Neutrophil (primary cell): Measurements from ENCODE around the gene OAF.

Experiments
- H3K27ac ChIP-seq: fragments of 200-600 bp; sonication (generic); 2 replicates; pipeline ENCODE4 v1.5.1; 2016; ENCODE audit warnings: mild to moderate bottlenecking, moderate library complexity
- H3K27me3 ChIP-seq: fragments of 200-600 bp; sonication (generic); 2 replicates; pipeline ENCODE4 v1.6.0; 2016; ENCODE audit warnings: mild to moderate bottlenecking
- H3K36me3 ChIP-seq: fragments of 200-600 bp; sonication (generic); 2 replicates; pipeline ENCODE4 v1.5.1; 2017
- H3K4me1 ChIP-seq, 2 experiments: fragments of 200-600 bp in 1 of 2; sonication (generic) in 1 of 2; 1 replicate in 1 of 2; 2 replicates in 1 of 2; pipeline versions ENCODE4 v1.5.1 to v1.6.1; 2013 to 2016; ENCODE audit warnings: low read depth in 1 of 2, low read length in 1 of 2, mild to moderate bottlenecking in 1 of 2, moderate library complexity in 1 of 2; ENCODE audit not compliant: control insufficient read depth in 1 of 2, insufficient read depth in 1 of 2
- H3K4me3 ChIP-seq, 2 experiments: fragments of 200-600 bp in 1 of 2; sonication (generic) in 1 of 2; 1 replicate in 1 of 2; 2 replicates in 1 of 2; pipeline ENCODE4 v1.5.1; 2013 to 2016; ENCODE audit warnings: low read depth in 1 of 2, low read length in 1 of 2, mild to moderate bottlenecking in 1 of 2, moderate library complexity in 1 of 2
- H3K9me3 ChIP-seq: fragments of 200-600 bp; sonication (generic); 2 replicates; pipeline ENCODE4 v1.5.1; 2016
- TF ChIP-seq, protein P1 (sequence below): fragments of 200-600 bp; sonication (generic); IDR thresholded peaks from 2 replicates; pipeline ENCODE4 v1.5.1; 2016; ENCODE audit warnings: antibody characterized with exemption

OAF gene

DNA sequence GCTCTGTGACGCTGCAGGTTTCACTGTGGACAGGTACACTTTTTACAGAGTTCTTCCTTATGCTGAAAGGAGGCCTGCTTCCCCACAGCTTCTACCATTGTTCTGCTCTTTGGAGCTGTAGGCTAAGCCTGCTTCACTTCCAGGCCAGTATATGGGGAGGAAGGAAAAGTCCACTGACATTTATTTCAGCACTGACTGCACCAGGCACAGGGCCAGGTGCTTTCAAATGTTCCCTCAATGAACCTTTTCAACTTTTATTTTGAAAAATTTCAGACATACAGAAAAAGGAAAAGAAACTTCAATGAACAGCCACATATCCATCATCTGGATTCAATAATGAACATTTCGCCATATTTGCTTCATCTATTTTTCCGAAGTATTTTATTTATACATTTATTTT is 51.1 kb downstream of the OAF start:
- TF ChIP-seq, protein P1, sequence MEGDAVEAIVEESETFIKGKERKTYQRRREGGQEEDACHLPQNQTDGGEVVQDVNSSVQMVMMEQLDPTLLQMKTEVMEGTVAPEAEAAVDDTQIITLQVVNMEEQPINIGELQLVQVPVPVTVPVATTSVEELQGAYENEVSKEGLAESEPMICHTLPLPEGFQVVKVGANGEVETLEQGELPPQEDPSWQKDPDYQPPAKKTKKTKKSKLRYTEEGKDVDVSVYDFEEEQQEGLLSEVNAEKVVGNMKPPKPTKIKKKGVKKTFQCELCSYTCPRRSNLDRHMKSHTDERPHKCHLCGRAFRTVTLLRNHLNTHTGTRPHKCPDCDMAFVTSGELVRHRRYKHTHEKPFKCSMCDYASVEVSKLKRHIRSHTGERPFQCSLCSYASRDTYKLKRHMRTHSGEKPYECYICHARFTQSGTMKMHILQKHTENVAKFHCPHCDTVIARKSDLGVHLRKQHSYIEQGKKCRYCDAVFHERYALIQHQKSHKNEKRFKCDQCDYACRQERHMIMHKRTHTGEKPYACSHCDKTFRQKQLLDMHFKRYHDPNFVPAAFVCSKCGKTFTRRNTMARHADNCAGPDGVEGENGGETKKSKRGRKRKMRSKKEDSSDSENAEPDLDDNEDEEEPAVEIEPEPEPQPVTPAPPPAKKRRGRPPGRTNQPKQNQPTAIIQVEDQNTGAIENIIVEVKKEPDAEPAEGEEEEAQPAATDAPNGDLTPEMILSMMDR: no peak

DNA sequence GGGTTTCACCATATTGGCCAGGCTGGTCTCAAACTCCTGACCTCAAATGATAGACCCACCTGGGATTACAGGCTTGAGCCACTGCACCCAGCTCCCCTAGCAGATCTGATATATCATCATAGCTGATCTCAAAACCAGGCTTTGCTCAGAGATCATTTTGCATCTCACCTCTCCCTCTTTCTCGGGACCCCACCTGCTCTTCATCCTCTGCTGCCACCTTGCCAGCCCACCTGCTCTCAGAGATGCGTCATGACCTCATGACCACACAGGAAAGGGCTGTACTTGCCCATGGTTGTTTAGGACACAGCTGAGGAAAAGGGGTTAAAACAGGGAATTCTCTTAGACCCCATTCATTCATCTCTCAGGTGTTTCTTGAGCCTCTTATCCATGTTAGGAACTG is 56.5 kb downstream of the OAF start:
- Histone ChIP-seq H3K4me1 (no peaks in the 10 kb centered on the region), H3K9me3 (no peaks in the 10 kb centered on the region), H3K27me3 (peaks cover 63% of the 10 kb centered on the region), H3K4me3 (no peak overlapping the region), H3K27ac (no peak overlapping the region), H3K36me3 (no peaks in the 10 kb centered on the region)
- TF ChIP-seq, protein P1: no peak

More for the DNA sequence above, 51.1 kb downstream of the OAF start:
- H3K27ac ChIP-seq: no peak overlapping the region
- H3K4me3 ChIP-seq: no peak overlapping the region
- H3K9me3 ChIP-seq: no peaks in the 10 kb centered on the region
- peaks cover 65% of the 10 kb centered on the region for H3K27me3 ChIP-seq
- H3K4me1 ChIP-seq: no peaks in the 10 kb centered on the region
- H3K36me3 ChIP-seq: no peaks in the 10 kb centered on the region

DNA sequence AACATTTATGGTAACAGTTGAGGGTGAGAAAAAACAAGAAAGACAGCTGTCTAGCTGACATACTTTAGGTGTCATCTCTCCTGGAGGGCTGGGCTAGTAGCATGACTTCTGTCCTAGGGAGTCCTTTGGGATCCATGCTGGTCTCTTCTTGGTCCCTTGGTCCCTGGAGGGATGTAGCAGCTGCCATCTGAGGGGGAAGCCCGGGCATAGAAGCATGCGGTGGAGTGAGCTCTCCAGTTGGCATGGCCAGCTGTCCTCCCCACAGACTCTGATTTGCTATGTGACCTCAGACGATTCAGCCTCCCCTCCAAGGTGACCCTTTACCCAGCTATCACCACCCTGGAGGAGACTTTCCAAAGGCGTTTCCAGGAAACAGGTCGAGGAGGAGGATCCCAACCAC is 57.9 kb downstream of the OAF start:
- Histone ChIP-seq H3K4me1 (no peaks in the 10 kb centered on the region), H3K27me3 (peaks cover 60% of the 10 kb centered on the region), H3K4me3 (no peak overlapping the region), H3K9me3 (no peaks in the 10 kb centered on the region), H3K36me3 (no peaks in the 10 kb centered on the region), H3K27ac (no peak overlapping the region)
- TF ChIP-seq, protein P1: no peak

DNA sequence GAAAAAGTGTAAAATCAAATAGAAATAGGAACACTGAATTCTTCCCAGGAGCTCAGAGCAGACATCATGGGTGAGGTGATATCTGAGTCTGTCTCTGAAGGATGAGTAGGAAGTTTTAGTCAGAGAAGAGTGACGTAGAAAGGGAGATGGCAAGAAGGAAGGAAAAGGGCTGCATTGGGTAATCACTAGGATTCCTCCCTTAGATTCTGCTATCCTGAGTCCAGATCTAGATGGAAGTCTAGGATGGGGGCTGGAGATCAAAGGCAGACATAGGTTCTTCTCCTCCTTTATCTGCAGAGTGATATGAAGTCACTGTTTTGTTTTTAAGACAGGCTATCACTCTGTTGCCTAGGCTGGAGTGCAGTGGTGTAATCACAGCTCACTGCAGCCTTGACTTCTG is 59.6 kb downstream of the OAF start:
- Histone ChIP-seq H3K27ac (no peak overlapping the region), H3K4me3 (no peak overlapping the region), H3K9me3 (no peaks in the 10 kb centered on the region), H3K27me3 (peaks cover 52% of the 10 kb centered on the region), H3K36me3 (no peaks in the 10 kb centered on the region), H3K4me1 (no peaks in the 10 kb centered on the region)
- TF ChIP-seq, protein P1: no peak

DNA sequence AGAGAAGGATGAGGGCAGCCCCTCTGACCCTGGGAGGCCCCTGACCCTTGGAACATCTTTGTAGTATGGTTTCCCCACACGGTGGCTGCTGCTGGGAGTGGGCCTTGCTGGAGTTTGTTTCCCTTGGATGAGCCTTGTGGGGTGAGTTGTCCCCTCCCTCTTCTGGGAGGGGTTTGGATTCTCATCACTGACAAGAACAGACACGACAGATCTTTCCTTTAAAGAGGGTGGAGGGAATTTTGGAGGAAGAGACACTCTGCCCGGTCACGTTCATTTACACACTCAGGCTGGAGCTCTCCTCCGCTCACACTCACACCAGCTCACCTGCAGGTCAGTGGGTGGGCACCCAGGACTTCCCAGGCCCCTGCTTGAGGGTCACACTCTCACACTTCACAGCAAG is 60.8 kb downstream of the OAF start:
- no peaks in the 10 kb centered on the region for H3K36me3 ChIP-seq
- no peaks in the 10 kb centered on the region for H3K9me3 ChIP-seq
- peaks cover 52% of the 10 kb centered on the region for H3K27me3 ChIP-seq
- H3K4me1 ChIP-seq: no peaks in the 10 kb centered on the region
- H3K27ac ChIP-seq: no peak overlapping the region
- TF ChIP-seq, protein P1: no peak
- H3K4me3 ChIP-seq: no peak overlapping the region

DNA sequence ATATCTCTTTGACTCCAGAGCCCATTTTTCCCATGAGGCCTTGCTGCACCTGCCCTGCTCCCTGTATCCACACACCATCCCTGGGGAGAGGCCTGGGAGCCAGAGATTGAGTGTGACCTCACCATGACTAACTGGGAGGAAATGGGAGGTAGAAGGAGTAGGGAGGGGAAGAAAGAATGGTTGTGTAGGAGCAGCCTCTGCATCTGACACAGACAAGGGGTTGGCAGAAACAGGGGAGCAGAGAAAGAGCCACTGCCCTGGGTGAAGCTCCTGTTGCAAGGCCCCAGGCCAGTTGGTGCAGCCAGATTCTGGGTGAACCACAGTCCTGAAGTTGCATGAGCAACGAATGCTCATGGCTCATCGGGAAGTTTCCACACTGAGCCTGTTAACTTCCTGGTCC is 61.5 kb downstream of the OAF start:
- no peaks in the 10 kb centered on the region for H3K4me1 ChIP-seq
- peaks cover 46% of the 10 kb centered on the region for H3K27me3 ChIP-seq
- H3K4me3 ChIP-seq: no peak overlapping the region
- TF ChIP-seq, protein P1: no peak
- H3K9me3 ChIP-seq: no peaks in the 10 kb centered on the region
- H3K36me3 ChIP-seq: no peaks in the 10 kb centered on the region
- no peak overlapping the region for H3K27ac ChIP-seq
